HepG2 (cell line): ENCODE measurements around the gene HPRT1.

Experiments
- ATF2 ChIP-seq: sonication (generic); formaldehyde crosslinking; IDR thresholded peaks from 2 replicates; pipeline ENCODE4 v1.4.0; 2020; ENCODE audit warnings: missing genetic modification reagents
- ELF1 ChIP-seq: sonication (generic); formaldehyde crosslinking; IDR thresholded peaks from 2 replicates; pipeline ENCODE4 v1.4.0; 2020; ENCODE audit warnings: missing genetic modification reagents
- HINFP ChIP-seq: sonication (generic); formaldehyde crosslinking; IDR thresholded peaks from 2 replicates; pipeline ENCODE4 v1.4.0; 2020; ENCODE audit warnings: low read depth, mild to moderate bottlenecking, missing genetic modification reagents
- MZF1 ChIP-seq: sonication (generic); formaldehyde crosslinking; IDR thresholded peaks from 2 replicates; pipeline ENCODE4 v1.8.1; 2023; ENCODE audit warnings: mild to moderate bottlenecking, missing genetic modification reagents, borderline replicate concordance
- SIN3B ChIP-seq: fragments of 150-350 bp; IDR thresholded peaks from 2 replicates; pipeline ENCODE4 v1.6.1; 2014; ENCODE audit warnings: low read length
- ZBTB34 ChIP-seq: sonication (generic); formaldehyde crosslinking; IDR thresholded peaks from 2 replicates; pipeline ENCODE4 v1.8.0; 2022; ENCODE audit warnings: mild to moderate bottlenecking, missing genetic modification reagents
- TF ChIP-seq, protein P1 (sequence below): sonication (generic); formaldehyde crosslinking; IDR thresholded peaks from 2 replicates; pipeline ENCODE4 v1.4.0; 2020; ENCODE audit warnings: missing genetic modification reagents

DNA sequence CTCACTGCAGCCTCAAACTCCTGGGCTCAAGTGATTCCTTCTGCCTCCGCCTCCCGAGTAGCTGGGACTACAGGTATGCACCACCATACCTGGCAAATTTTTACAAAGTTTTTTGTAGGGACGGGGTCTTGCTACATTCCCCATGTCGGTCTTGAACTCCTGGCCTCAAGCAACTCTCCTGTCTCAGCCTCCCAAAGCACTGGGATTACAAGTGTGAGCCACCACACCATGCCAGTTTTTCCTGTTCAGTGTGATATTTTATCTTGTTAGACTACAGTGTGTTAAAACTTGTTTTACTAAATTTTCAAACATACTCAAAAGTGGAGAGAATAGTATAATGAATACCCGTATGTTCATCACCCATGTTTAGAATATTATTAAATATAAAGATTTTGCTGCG lies 12.1 kb downstream of the HPRT1 start:
- TF ChIP-seq SIN3B: no peak
- no peak for TF ChIP-seq ZBTB34 (CRISPR knock-in tag)
- TF ChIP-seq, protein P1, sequence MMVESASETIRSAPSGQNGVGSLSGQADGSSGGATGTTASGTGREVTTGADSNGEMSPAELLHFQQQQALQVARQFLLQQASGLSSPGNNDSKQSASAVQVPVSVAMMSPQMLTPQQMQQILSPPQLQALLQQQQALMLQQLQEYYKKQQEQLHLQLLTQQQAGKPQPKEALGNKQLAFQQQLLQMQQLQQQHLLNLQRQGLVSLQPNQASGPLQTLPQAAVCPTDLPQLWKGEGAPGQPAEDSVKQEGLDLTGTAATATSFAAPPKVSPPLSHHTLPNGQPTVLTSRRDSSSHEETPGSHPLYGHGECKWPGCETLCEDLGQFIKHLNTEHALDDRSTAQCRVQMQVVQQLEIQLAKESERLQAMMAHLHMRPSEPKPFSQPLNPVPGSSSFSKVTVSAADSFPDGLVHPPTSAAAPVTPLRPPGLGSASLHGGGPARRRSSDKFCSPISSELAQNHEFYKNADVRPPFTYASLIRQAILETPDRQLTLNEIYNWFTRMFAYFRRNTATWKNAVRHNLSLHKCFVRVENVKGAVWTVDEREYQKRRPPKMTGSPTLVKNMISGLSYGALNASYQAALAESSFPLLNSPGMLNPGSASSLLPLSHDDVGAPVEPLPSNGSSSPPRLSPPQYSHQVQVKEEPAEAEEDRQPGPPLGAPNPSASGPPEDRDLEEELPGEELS (CRISPR knock-in tag): no peak
- no peak for TF ChIP-seq MZF1
- no peak for TF ChIP-seq ELF1 (CRISPR knock-in tag)
- no peak for TF ChIP-seq HINFP
- no peak for TF ChIP-seq ATF2 (CRISPR knock-in tag)
